HCT116 (cell line): Measurements from ENCODE around the gene IGSF5. TPM values are rescaled to one million over a fixed set of nuclear protein-coding genes. Genes with fewer than 3 reads are reported as not detected.

Experiments used
- ATAC-seq: fragments of 200-7000 bp; cut with Tn5 transposase; 2 replicates; pipeline ENCODE4 v1.9.1; 2020; ENCODE audit warnings: mild to moderate bottlenecking, moderate library complexity
- BruUV-seq: library from RNA; stranded (reverse); fragments of 400-500 nt; replicated peaks from 2 replicates; lab custom pipeline; 2021; lab: Mats Ljungman, UMichigan
- CTCF ChIA-PET: fragments of 300-600 bp; sonication (Branson Sonifier 250); formaldehyde crosslinking; loops from one replicate; lab custom pipeline; 2021; ENCODE audit warnings: antibody characterized with exemption; lab: Charles Lee
- POLR2A ChIA-PET: fragments of 300-600, 350-600 bp; sonication (Branson Sonifier 250); formaldehyde crosslinking; loops from one replicate; lab custom pipeline; 2021; ENCODE audit warnings: antibody characterized with exemption; lab: Charles Lee
- RAD21 ChIA-PET, 2 experiments: fragments of 300-600 bp; sonication (Branson Sonifier 250); formaldehyde crosslinking; loops; one replicate each; lab custom pipeline; 2023; ENCODE audit warnings: low total read pairs in 2 of 2; ENCODE audit not compliant: uncharacterized antibody in 2 of 2, unreplicated experiment in 2 of 2, low non-redundant PET in 1 of 2; lab: Charles Lee
- DNase-seq: peaks from one replicate; pipeline ENCODE4 v3.0.0-alpha.2; 2010; ENCODE audit warnings: low read depth, low spot score
- H2AFZ ChIP-seq: fragments of 200-600 bp; shearing (Covaris generic), sonication (generic); 2 replicates; pipeline ENCODE4 v1.6.1; 2017; ENCODE audit warnings: low read depth, mixed run types, mixed read lengths, antibody characterized with exemption, low read length; ENCODE audit not compliant: poor library complexity, severe bottlenecking
- H3K27ac ChIP-seq: 2 replicates; pipeline ENCODE4 v1.5.1; 2012; ENCODE audit warnings: low read depth, low read length
- H3K27me3 ChIP-seq: fragments of 200-600 bp; sonication (generic); 2 replicates; pipeline ENCODE4 v1.6.1; 2016; ENCODE audit warnings: mixed run types, low read length, mixed read lengths; ENCODE audit not compliant: insufficient read depth
- H3K36me3 ChIP-seq, 2 experiments: fragments of 200-500 bp in 1 of 2; fragments of 200-600 bp in 1 of 2; sonication (Bioruptor generic) in 1 of 2; sonication (generic) in 1 of 2; 2 replicates each; pipeline versions ENCODE4 v1.5.1 to v1.6.1; 2014 to 2016; ENCODE audit warnings: low read length in 2 of 2, inconsistent platforms in 1 of 2, mixed read lengths in 1 of 2, mixed run types in 1 of 2; ENCODE audit not compliant: insufficient read depth in 2 of 2, control insufficient read depth in 1 of 2
- H3K4me1 ChIP-seq, 2 experiments: fragments of 200-600 bp in 1 of 2; sonication (generic) in 1 of 2; 2 replicates each; pipeline versions ENCODE4 v1.5.1 to v1.6.1; 2012 to 2017; ENCODE audit warnings: low read length in 2 of 2, inconsistent platforms in 1 of 2, mild to moderate bottlenecking in 1 of 2, mixed read lengths in 1 of 2, mixed run types in 1 of 2, moderate library complexity in 1 of 2; ENCODE audit not compliant: insufficient read depth in 2 of 2, control insufficient read depth in 1 of 2
- H3K4me2 ChIP-seq: fragments of 200-600 bp; sonication (generic); 2 replicates; pipeline ENCODE4 v1.6.1; 2017; ENCODE audit warnings: mixed run types, low read length, mixed read lengths
- H3K4me3 ChIP-seq, 2 experiments: fragments of 200-600 bp in 1 of 2; sonication (generic) in 1 of 2; replicated peaks in 1 of 2; 2 replicates each; pipeline ENCODE4 v1.5.1; 2011 to 2016; ENCODE audit warnings: low read length in 2 of 2, control low read depth in 1 of 2, low read depth in 1 of 2, mild to moderate bottlenecking in 1 of 2, mixed read lengths in 1 of 2, mixed run types in 1 of 2
- H3K79me2 ChIP-seq: fragments of 200-600 bp; sonication (generic); 2 replicates; pipeline ENCODE4 v1.6.1; 2017; ENCODE audit warnings: mild to moderate bottlenecking, mixed run types, low read length, moderate library complexity, mixed read lengths; ENCODE audit not compliant: insufficient read depth
- H3K9ac ChIP-seq: fragments of 200-600 bp; sonication (generic); 2 replicates; pipeline ENCODE4 v1.6.1; 2016; ENCODE audit warnings: low read length, mixed read lengths
- H3K9me2 ChIP-seq: fragments of 200-600 bp; sonication (generic), shearing (Covaris generic); 2 replicates; pipeline ENCODE4 v1.6.1; 2017; ENCODE audit warnings: mixed run types, mild to moderate bottlenecking, moderate library complexity; ENCODE audit not compliant: insufficient read depth
- H3K9me3 ChIP-seq, 2 experiments: fragments of 200-500 bp in 1 of 2; fragments of 200-600 bp in 1 of 2; sonication (Bioruptor generic) in 1 of 2; sonication (generic) in 1 of 2; 2 replicates each; pipeline ENCODE4 v1.6.1; 2014 to 2017; ENCODE audit warnings: low read length in 2 of 2, mixed read lengths in 2 of 2, inconsistent platforms in 1 of 2, low read depth in 1 of 2, mild to moderate bottlenecking in 1 of 2, mixed run types in 1 of 2, moderate library complexity in 1 of 2; ENCODE audit not compliant: control insufficient read depth in 1 of 2, insufficient read depth in 1 of 2
- H4K20me1 ChIP-seq: fragments of 200-600 bp; sonication (generic), shearing (Covaris generic); 2 replicates; pipeline ENCODE4 v1.6.1; 2017; ENCODE audit warnings: mixed run types, mild to moderate bottlenecking, moderate library complexity; ENCODE audit not compliant: insufficient read depth
- CBX3 ChIP-seq: IDR thresholded peaks from 2 replicates; pipeline ENCODE4 v1.6.1; 2012; ENCODE audit warnings: low read depth
- CEBPB ChIP-seq: IDR thresholded peaks from 2 replicates; pipeline ENCODE4 v1.6.1; 2012; ENCODE audit warnings: low read depth
- EGR1 ChIP-seq: IDR thresholded peaks from 2 replicates; pipeline ENCODE4 v1.6.1; 2012; ENCODE audit warnings: low read depth
- EZH2 ChIP-seq: fragments of 200-600 bp; sonication (generic); IDR thresholded peaks from 2 replicates; pipeline ENCODE4 v1.6.1; 2017; ENCODE audit warnings: antibody characterized with exemption, mixed run types
- POLR2A ChIP-seq: IDR thresholded peaks from 2 replicates; pipeline ENCODE4 v1.7.0; 2011; ENCODE audit warnings: borderline replicate concordance; ENCODE audit not compliant: insufficient read depth, insufficient read length; ENCODE audit errors: extremely low read depth
- POLR2AphosphoS5 ChIP-seq: IDR thresholded peaks from 2 replicates; pipeline ENCODE4 v1.6.1; 2011; ENCODE audit warnings: mild to moderate bottlenecking, low read depth, low read length, moderate library complexity
- RAD21 ChIP-seq: IDR thresholded peaks from 2 replicates; pipeline ENCODE4 v1.6.1; 2012; ENCODE audit warnings: low read depth, mild to moderate bottlenecking
- SIN3A ChIP-seq: IDR thresholded peaks from 2 replicates; pipeline ENCODE4 v1.6.1; 2012; ENCODE audit warnings: low read depth
- SP1 ChIP-seq: IDR thresholded peaks from 2 replicates; pipeline ENCODE4 v1.6.1; 2012; ENCODE audit warnings: low read depth
- SRF ChIP-seq: IDR thresholded peaks from 2 replicates; pipeline ENCODE4 v1.6.1; 2012; ENCODE audit warnings: low read depth
- TCF7L2 ChIP-seq: IDR thresholded peaks from 2 replicates; pipeline ENCODE4 v1.7.0; 2011; ENCODE audit warnings: borderline replicate concordance, inconsistent platforms; ENCODE audit not compliant: insufficient read depth, insufficient read length; ENCODE audit errors: extremely low read depth
- YY1 ChIP-seq: IDR thresholded peaks from 2 replicates; pipeline ENCODE4 v1.6.1; 2011; ENCODE audit warnings: low read length, low read depth, moderate library complexity, mild to moderate bottlenecking; ENCODE audit not compliant: insufficient replicate concordance; ENCODE audit errors: extremely low read depth
- ZNF274 ChIP-seq: fragments of 200-500 bp; sonication (Bioruptor generic); IDR thresholded peaks from 2 replicates; pipeline ENCODE4 v1.6.1; 2014; ENCODE audit warnings: mild to moderate bottlenecking, low read depth, low read length, inconsistent platforms
- intact Hi-C: fragments of 100-400 bp; cut with micrococcal nuclease; formaldehyde crosslinking; loops from 2 replicates; pipeline ENCODE4 v1.10.0; 2022
- total RNA-seq: library from RNA; stranded (reverse); gene quantifications from one replicate; pipeline ENCODE4 v1.2.1, GENCODE V29; 2021; ENCODE audit not compliant: unreplicated experiment
- TF ChIP-seq, protein P1 (sequence below), 3 experiments: fragments of 200-600 bp in 1 of 3; sonication (generic) in 1 of 3; IDR thresholded peaks in 2 of 3; conservative IDR thresholded peaks in 1 of 3; 2 replicates each; pipeline ENCODE4 v1.5.1; 2012 to 2017; ENCODE audit warnings: low read depth in 2 of 3, low read length in 2 of 3, antibody characterized with exemption in 1 of 3, borderline replicate concordance in 1 of 3, control low read depth in 1 of 3, mild to moderate bottlenecking in 1 of 3, mixed read lengths in 1 of 3, mixed run types in 1 of 3, moderate library complexity in 1 of 3; ENCODE audit not compliant: insufficient read depth in 1 of 3
- TF ChIP-seq, protein P2 (sequence below): IDR thresholded peaks from 2 replicates; pipeline ENCODE4 v1.6.1; 2012
- TF ChIP-seq, protein P3 (sequence below): IDR thresholded peaks from 2 replicates; pipeline ENCODE4 v1.6.1; 2011; ENCODE audit warnings: mild to moderate bottlenecking, low read length, moderate library complexity; ENCODE audit not compliant: insufficient replicate concordance; ENCODE audit errors: extremely low read depth
- TF ChIP-seq, protein P4 (sequence below): IDR thresholded peaks from 2 replicates; pipeline ENCODE4 v1.6.1; 2012

The IGSF5 gene
- total RNA-seq, 1 experiment from 2014 or later, result not detected

DNA sequence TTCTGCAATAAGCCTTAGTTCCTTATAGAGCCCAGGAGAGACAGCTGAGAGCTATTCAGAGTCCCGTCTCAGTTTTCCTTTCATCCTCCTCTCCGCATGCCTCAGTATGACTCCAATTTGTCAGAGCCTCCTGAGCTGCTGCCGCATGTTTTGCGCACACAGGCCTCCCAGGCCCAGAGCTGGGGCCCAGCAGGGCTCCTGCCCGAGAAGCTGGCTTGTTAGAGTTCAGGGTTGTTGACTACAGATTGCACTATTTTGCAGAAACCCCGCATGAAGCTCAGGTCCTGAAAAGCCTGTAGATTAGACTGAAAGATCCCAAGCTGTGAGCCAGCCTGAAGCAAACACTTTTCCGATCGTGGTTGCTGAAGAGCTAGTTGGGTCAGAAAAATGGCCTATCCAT lies 51.5 kb downstream of the IGSF5 start:
- H3K27me3 ChIP-seq, result no peaks in the 10 kb centered on the region
- intact Hi-C loops, result no loop called here
- POLR2A ChIA-PET, result no interaction called here
- H3K36me3 ChIP-seq, result no peaks in the 10 kb centered on the region
- CTCF ChIA-PET, result no interaction called here
- H3K9me3 ChIP-seq, result no peaks in the 10 kb centered on the region
- H3K27ac ChIP-seq, result no peak overlapping the region
- H3K79me2 ChIP-seq, result no peaks in the 10 kb centered on the region
- no peak for ATAC-seq
- no peak overlapping the region for H2AFZ ChIP-seq
- TF ChIP-seq SIN3A (no peak), POLR2AphosphoS5 (no peak), CEBPB (no peak), RAD21 (no peak), YY1 (no peak), EGR1 (no peak), TCF7L2 (no peak), POLR2A (no peak), ZNF274 (no peak), CBX3 (no peak), SRF (no peak), SP1 (no peak), EZH2 (no peak)
- TF ChIP-seq, protein P1, sequence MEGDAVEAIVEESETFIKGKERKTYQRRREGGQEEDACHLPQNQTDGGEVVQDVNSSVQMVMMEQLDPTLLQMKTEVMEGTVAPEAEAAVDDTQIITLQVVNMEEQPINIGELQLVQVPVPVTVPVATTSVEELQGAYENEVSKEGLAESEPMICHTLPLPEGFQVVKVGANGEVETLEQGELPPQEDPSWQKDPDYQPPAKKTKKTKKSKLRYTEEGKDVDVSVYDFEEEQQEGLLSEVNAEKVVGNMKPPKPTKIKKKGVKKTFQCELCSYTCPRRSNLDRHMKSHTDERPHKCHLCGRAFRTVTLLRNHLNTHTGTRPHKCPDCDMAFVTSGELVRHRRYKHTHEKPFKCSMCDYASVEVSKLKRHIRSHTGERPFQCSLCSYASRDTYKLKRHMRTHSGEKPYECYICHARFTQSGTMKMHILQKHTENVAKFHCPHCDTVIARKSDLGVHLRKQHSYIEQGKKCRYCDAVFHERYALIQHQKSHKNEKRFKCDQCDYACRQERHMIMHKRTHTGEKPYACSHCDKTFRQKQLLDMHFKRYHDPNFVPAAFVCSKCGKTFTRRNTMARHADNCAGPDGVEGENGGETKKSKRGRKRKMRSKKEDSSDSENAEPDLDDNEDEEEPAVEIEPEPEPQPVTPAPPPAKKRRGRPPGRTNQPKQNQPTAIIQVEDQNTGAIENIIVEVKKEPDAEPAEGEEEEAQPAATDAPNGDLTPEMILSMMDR (IDR thresholded peaks at IDR 0.05 in 2 of 3, conservative IDR thresholded peaks at IDR 0.05 in 1 of 3; ENCODE audit: borderline replicate concordance in 1 of 3, insufficient read depth in 1 of 3, low read depth in 2 of 3, low read length in 2 of 3), result no peak
- TF ChIP-seq, protein P2, sequence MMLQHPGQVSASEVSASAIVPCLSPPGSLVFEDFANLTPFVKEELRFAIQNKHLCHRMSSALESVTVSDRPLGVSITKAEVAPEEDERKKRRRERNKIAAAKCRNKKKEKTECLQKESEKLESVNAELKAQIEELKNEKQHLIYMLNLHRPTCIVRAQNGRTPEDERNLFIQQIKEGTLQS, result no peak
- TF ChIP-seq, protein P3, sequence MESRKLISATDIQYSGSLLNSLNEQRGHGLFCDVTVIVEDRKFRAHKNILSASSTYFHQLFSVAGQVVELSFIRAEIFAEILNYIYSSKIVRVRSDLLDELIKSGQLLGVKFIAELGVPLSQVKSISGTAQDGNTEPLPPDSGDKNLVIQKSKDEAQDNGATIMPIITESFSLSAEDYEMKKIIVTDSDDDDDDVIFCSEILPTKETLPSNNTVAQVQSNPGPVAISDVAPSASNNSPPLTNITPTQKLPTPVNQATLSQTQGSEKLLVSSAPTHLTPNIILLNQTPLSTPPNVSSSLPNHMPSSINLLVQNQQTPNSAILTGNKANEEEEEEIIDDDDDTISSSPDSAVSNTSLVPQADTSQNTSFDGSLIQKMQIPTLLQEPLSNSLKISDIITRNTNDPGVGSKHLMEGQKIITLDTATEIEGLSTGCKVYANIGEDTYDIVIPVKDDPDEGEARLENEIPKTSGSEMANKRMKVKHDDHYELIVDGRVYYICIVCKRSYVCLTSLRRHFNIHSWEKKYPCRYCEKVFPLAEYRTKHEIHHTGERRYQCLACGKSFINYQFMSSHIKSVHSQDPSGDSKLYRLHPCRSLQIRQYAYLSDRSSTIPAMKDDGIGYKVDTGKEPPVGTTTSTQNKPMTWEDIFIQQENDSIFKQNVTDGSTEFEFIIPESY, result no peak
- TF ChIP-seq, protein P4, sequence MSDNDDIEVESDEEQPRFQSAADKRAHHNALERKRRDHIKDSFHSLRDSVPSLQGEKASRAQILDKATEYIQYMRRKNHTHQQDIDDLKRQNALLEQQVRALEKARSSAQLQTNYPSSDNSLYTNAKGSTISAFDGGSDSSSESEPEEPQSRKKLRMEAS, result no peak
- TF ChIP-seq, all 23 proteins: peak for 0
- BruUV-seq, result no TSS peak
- Histone ChIP-seq H3K9me2 (no peaks in the 10 kb centered on the region), H3K4me3 (no peak overlapping the region), H3K4me1 (no peaks in the 10 kb centered on the region), H3K4me2 (no peak overlapping the region), H3K9ac (no peak overlapping the region), H4K20me1 (no peaks in the 10 kb centered on the region)
- DNase-seq, result no peak
- RAD21 ChIA-PET, result no interaction called here
